Thyroid gland (tissue), 4 donors: Measurements from ENCODE around the gene C19orf47.

Experiments
- CTCF ChIP-seq, 6 experiments: fragments of 200-600 bp in 3 of 6; fragments of 450-650 bp in 3 of 6; sonication (generic) in 3 of 6; IDR thresholded peaks; one replicate each; pipeline ENCODE4 v1.5.1; 2016 to 2019; ENCODE audit warnings: antibody characterized with exemption in 6 of 6, mild to moderate bottlenecking in 2 of 6, inconsistent platforms in 1 of 6, moderate library complexity in 1 of 6
- POLR2A ChIP-seq, 2 donors: fragments of 450-650 bp; IDR thresholded peaks; one replicate each; pipeline ENCODE4 v1.6.1; 2017; ENCODE audit warnings: antibody characterized with exemption in 2 of 2, mild to moderate bottlenecking in 2 of 2, moderate library complexity in 1 of 2

GRCh38 chr19:40332669-40333068, 15.5 kb downstream of the C19orf47 start:
- no peak for TF ChIP-seq CTCF (IDR thresholded peaks at IDR 0.05)
- TF ChIP-seq POLR2A (IDR thresholded peaks at IDR 0.05), result no peak
